HepG2 (cell line): ENCODE data around the gene FAM9C. TPM values are rescaled to one million over a fixed set of nuclear protein-coding genes. Genes with fewer than 3 reads are reported as not detected.

ENCODE experiments used
- ATAC-seq: fragments of 200-7000 bp; cut with Tn5 transposase; 3 replicates; pipeline ENCODE4 v1.9.1; 2020; ENCODE audit warnings: mild to moderate bottlenecking, moderate library complexity
- BruUV-seq: library from RNA; stranded (reverse); fragments of 400-500 nt; replicated peaks from 2 replicates; lab custom pipeline; 2021; lab: Mats Ljungman, UMichigan
- CTCF ChIA-PET: fragments of 300-600 bp; formaldehyde crosslinking; extraction: SDS; loops from one replicate; lab custom pipeline; 2021; ENCODE audit warnings: low total read pairs, inconsistent platforms, low intra/inter-chr PET ratio; lab: Yijun Ruan, JAX
- POLR2A ChIA-PET: fragments of 350-600 bp; sonication (Branson Sonifier 250); formaldehyde crosslinking; loops from one replicate; lab custom pipeline; 2020; ENCODE audit warnings: antibody characterized with exemption, inconsistent platforms; lab: Yijun Ruan, JAX
- DNase-seq: peaks from one replicate; pipeline ENCODE4 v3.0.0-alpha.2; 2015; ENCODE audit warnings: low spot score
- FAIRE-seq: peaks from 3 replicates; lab custom pipeline; 2011; peaks lifted over from hg19 to GRCh38; lab: Jason Lieb, UNC
- H2AFZ ChIP-seq: one replicate; pipeline ENCODE4 v1.6.1; 2011; ENCODE audit warnings: low read length, inconsistent platforms
- H3K27ac ChIP-seq: fragments of 300-600 bp; 3 replicates; pipeline ENCODE4 v1.8.0; 2011; ENCODE audit warnings: mixed run types, mild to moderate bottlenecking, mixed read lengths, low read length, inconsistent platforms; ENCODE audit not compliant: insufficient read depth; ENCODE audit errors: extremely low read length
- H3K27me3 ChIP-seq, 2 experiments: fragments of 200-600 bp in 1 of 2; 2 replicates in 1 of 2; 3 replicates in 1 of 2; pipeline versions ENCODE4 v1.6.0 to v1.8.0; 2011; ENCODE audit warnings: low read length in 2 of 2, mild to moderate bottlenecking in 2 of 2, moderate library complexity in 2 of 2, inconsistent platforms in 1 of 2; ENCODE audit not compliant: insufficient read depth in 2 of 2, control insufficient read depth in 1 of 2
- H3K36me3 ChIP-seq, 2 experiments: fragments of 200-600 bp in 1 of 2; replicated peaks in 1 of 2; 2 replicates in 1 of 2; 3 replicates in 1 of 2; pipeline versions ENCODE4 v1.5.1 to v1.8.0; 2011; ENCODE audit warnings: low read length in 2 of 2, inconsistent platforms in 1 of 2; ENCODE audit not compliant: insufficient read depth in 2 of 2, control insufficient read depth in 1 of 2
- H3K4me1 ChIP-seq: 2 replicates; pipeline ENCODE4 v1.5.1; 2012; ENCODE audit warnings: low read length, inconsistent platforms; ENCODE audit not compliant: insufficient read depth
- H3K4me2 ChIP-seq: 2 replicates; pipeline ENCODE4 v1.6.0; 2011; ENCODE audit warnings: low read depth, low read length, inconsistent platforms
- H3K4me3 ChIP-seq, 3 experiments: fragments of 200-600 bp in 1 of 3; sonication (generic), shearing (Covaris generic) in 1 of 3; replicated peaks in 1 of 3; 2 replicates each; pipeline ENCODE4 v1.5.1; 2011 to 2016; ENCODE audit warnings: low read length in 3 of 3, inconsistent platforms in 2 of 3, low read depth in 2 of 3, mild to moderate bottlenecking in 2 of 3, control low read depth in 1 of 3, mixed read lengths in 1 of 3; ENCODE audit not compliant: insufficient read depth in 1 of 3
- H3K79me2 ChIP-seq: one replicate; pipeline ENCODE4 v1.6.1; 2011; ENCODE audit warnings: low read length, inconsistent platforms; ENCODE audit not compliant: insufficient read depth
- H3K9ac ChIP-seq: 2 replicates; pipeline ENCODE4 v1.6.0; 2011; ENCODE audit warnings: mild to moderate bottlenecking, low read depth, low read length, inconsistent platforms; ENCODE audit not compliant: insufficient read depth
- H3K9me3 ChIP-seq: 2 replicates; pipeline ENCODE4 v1.5.1; 2012; ENCODE audit warnings: mild to moderate bottlenecking, low read length
- H4K20me1 ChIP-seq: 2 replicates; pipeline ENCODE4 v1.6.0; 2011; ENCODE audit warnings: inconsistent platforms, mild to moderate bottlenecking, low read length, moderate library complexity; ENCODE audit not compliant: insufficient read depth
- EED ChIP-seq: sonication (generic); formaldehyde crosslinking; IDR thresholded peaks from 2 replicates; pipeline ENCODE4 v1.5.0; 2020; ENCODE audit warnings: mild to moderate bottlenecking, missing genetic modification reagents
- PLRG1 ChIP-seq: fragments of 450-650 bp; conservative IDR thresholded peaks from 2 replicates; pipeline ENCODE4 v1.6.1; 2016
- RORA ChIP-seq: sonication (generic); formaldehyde crosslinking; IDR thresholded peaks from 2 replicates; pipeline ENCODE4 v1.5.0; 2020; ENCODE audit warnings: mild to moderate bottlenecking, missing genetic modification reagents, moderate library complexity
- SNAI1 ChIP-seq: sonication (generic); formaldehyde crosslinking; IDR thresholded peaks from 2 replicates; pipeline ENCODE4 v1.5.0; 2020; ENCODE audit warnings: mild to moderate bottlenecking, missing genetic modification reagents, borderline replicate concordance
- ZEB1 ChIP-seq: IDR thresholded peaks from 2 replicates; pipeline ENCODE4 v1.6.1; 2012; ENCODE audit warnings: mild to moderate bottlenecking, low read depth, inconsistent platforms; ENCODE audit not compliant: insufficient replicate concordance
- ZNF121 ChIP-seq: sonication (generic); formaldehyde crosslinking; IDR thresholded peaks from 2 replicates; pipeline ENCODE4 v1.5.0; 2020; ENCODE audit warnings: mild to moderate bottlenecking, missing genetic modification reagents
- ZNF550 ChIP-seq: sonication (generic); formaldehyde crosslinking; IDR thresholded peaks from 2 replicates; pipeline ENCODE4 v1.4.0; 2020; ENCODE audit warnings: mild to moderate bottlenecking, missing genetic modification reagents, borderline replicate concordance
- WGBS: methylation state at CpG from one replicate; pipeline ENCODE4 v1.1.6; 2017; ENCODE audit warnings: low lambda C conversion rate; 5-methylcytosine and 5-hydroxymethylcytosine counted together
- in situ Hi-C: cut with HindIII; loops from 2 replicates; pipeline ENCODE4 v1.10.0; 2017; ENCODE audit warnings: low pct_unique_long_range_greater_than_20kb; ENCODE audit not compliant: extremely low pct_ligation_motif_present
- intact Hi-C: fragments of 100-400 bp; cut with micrococcal nuclease; formaldehyde crosslinking; loops from one replicate; pipeline ENCODE4 v1.10.0; 2022; ENCODE audit not compliant: unreplicated experiment
- polyA plus RNA-seq, 8 experiments: library from polyadenylated mRNA; depleted of rRNA in 3 of 8; stranded (reverse) in 7 of 8; unstranded in 1 of 8; fragments of >200 nt; fragmentation: Illumina TruSeq in 4 of 8; extraction: Trizol in 4 of 8; gene quantifications; 2 replicates each; pipeline versions ENCODE4 v1.2.1 to v1.2.3, GENCODE V29; 2011 to 2016; ENCODE audit warnings: low read depth in 4 of 8, missing spikeins in 1 of 8, mixed read lengths in 1 of 8; ENCODE audit not compliant: insufficient read depth in 1 of 8
- total RNA-seq, 5 experiments: library from RNA; depleted of rRNA; stranded (reverse); fragments of >200 nt; fragmentation: Illumina TruSeq; extraction: Trizol; gene quantifications; 2 replicates each; pipeline ENCODE4 v1.2.3, GENCODE V29; 2016; ENCODE audit warnings: low read depth in 1 of 5
- TF ChIP-seq, protein P1 (sequence below): IDR thresholded peaks from 2 replicates; pipeline ENCODE4 v1.6.1; 2012; ENCODE audit warnings: low read depth, low read length, improper control_type of control experiment
- TF ChIP-seq, protein P2 (sequence below): sonication (generic); formaldehyde crosslinking; IDR thresholded peaks from 2 replicates; pipeline ENCODE4 v1.4.0; 2020; ENCODE audit warnings: missing genetic modification reagents, borderline replicate concordance

Gene FAM9C
- total and polyA plus RNA-seq, 2 of the 13 experiments (the other 11 are each of a cell fraction or from before 2014, with no cell fraction given) = not detected

DNA sequence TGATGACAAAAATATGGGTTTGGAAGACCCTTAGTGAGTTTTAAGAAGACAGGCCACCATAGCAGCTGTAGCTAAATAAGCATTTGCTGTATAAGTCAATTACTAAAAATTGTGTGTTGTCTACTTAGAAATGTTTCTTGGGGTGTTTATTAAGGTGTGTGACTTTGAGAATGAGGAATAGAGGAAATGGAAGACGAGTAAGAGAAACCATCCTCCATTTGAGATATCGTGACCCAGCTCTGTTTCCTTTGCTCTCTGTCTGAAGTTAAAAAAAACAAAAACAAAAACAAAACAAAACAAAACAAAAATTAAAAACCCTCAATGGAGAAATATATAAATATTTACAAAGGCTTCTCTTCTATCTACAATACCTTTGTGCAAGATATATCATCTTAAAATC, 41.7 kb upstream of the FAM9C start:
- no peak overlapping the region for H3K4me2 ChIP-seq
- intact Hi-C loops = no loop called here
- no peak for TF ChIP-seq ZNF550 (CRISPR knock-in tag)
- no peak for TF ChIP-seq ZNF121 (CRISPR knock-in tag)
- TF ChIP-seq PLRG1 = no peak
- TF ChIP-seq ZEB1 = no peak
- no peak for TF ChIP-seq RORA (CRISPR knock-in tag)
- TF ChIP-seq EED (CRISPR knock-in tag) = no peak
- TF ChIP-seq, protein P1, sequence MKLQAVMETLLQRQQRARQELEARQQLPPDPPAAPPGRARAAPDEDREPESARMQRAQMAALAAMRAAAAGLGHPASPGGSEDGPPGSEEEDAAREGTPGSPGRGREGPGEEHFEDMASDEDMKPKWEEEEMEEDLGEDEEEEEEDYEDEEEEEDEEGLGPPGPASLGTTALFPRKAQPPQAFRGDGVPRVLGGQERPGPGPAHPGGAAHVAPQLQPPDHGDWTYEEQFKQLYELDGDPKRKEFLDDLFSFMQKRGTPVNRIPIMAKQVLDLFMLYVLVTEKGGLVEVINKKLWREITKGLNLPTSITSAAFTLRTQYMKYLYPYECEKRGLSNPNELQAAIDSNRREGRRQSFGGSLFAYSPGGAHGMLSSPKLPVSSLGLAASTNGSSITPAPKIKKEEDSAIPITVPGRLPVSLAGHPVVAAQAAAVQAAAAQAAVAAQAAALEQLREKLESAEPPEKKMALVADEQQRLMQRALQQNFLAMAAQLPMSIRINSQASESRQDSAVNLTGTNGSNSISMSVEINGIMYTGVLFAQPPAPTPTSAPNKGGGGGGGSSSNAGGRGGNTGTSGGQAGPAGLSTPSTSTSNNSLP = no peak
- TF ChIP-seq SNAI1 (CRISPR knock-in tag) = no peak
- TF ChIP-seq, protein P2, sequence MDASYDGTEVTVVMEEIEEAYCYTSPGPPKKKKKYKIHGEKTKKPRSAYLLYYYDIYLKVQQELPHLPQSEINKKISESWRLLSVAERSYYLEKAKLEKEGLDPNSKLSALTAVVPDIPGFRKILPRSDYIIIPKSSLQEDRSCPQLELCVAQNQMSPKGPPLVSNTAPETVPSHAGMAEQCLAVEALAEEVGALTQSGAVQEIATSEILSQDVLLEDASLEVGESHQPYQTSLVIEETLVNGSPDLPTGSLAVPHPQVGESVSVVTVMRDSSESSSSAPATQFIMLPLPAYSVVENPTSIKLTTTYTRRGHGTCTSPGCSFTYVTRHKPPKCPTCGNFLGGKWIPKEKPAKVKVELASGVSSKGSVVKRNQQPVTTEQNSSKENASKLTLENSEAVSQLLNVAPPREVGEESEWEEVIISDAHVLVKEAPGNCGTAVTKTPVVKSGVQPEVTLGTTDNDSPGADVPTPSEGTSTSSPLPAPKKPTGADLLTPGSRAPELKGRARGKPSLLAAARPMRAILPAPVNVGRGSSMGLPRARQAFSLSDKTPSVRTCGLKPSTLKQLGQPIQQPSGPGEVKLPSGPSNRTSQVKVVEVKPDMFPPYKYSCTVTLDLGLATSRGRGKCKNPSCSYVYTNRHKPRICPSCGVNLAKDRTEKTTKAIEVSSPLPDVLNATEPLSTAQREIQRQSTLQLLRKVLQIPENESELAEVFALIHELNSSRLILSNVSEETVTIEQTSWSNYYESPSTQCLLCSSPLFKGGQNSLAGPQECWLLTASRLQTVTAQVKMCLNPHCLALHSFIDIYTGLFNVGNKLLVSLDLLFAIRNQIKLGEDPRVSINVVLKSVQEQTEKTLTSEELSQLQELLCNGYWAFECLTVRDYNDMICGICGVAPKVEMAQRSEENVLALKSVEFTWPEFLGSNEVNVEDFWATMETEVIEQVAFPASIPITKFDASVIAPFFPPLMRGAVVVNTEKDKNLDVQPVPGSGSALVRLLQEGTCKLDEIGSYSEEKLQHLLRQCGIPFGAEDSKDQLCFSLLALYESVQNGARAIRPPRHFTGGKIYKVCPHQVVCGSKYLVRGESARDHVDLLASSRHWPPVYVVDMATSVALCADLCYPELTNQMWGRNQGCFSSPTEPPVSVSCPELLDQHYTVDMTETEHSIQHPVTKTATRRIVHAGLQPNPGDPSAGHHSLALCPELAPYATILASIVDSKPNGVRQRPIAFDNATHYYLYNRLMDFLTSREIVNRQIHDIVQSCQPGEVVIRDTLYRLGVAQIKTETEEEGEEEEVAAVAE (CRISPR knock-in tag) = no peak
- no peak for DNase-seq
- H3K79me2 ChIP-seq = no peaks in the 10 kb centered on the region
- H3K4me3 ChIP-seq = no peak overlapping the region
- in situ Hi-C loops = no loop called here
- peaks cover 15% of the 10 kb centered on the region for H3K4me1 ChIP-seq
- ChIA-PET POLR2A (no interaction called here), CTCF (no interaction called here)
- no TSS peak for BruUV-seq
- no peak for FAIRE-seq
- H2AFZ ChIP-seq = no peak overlapping the region
- H3K9ac ChIP-seq = no peak overlapping the region
- no peak overlapping the region for H3K27ac ChIP-seq
- 59% methylated on average over 2 of the region's 2 CpGs for WGBS
- H3K9me3 ChIP-seq = no peaks in the 10 kb centered on the region
- no peaks in the 10 kb centered on the region for H3K36me3 ChIP-seq
- no peaks in the 10 kb centered on the region for H3K27me3 ChIP-seq
- ATAC-seq = no peak
- H4K20me1 ChIP-seq = no peaks in the 10 kb centered on the region
